ENCODE data around the gene PSMD3.

DNA sequence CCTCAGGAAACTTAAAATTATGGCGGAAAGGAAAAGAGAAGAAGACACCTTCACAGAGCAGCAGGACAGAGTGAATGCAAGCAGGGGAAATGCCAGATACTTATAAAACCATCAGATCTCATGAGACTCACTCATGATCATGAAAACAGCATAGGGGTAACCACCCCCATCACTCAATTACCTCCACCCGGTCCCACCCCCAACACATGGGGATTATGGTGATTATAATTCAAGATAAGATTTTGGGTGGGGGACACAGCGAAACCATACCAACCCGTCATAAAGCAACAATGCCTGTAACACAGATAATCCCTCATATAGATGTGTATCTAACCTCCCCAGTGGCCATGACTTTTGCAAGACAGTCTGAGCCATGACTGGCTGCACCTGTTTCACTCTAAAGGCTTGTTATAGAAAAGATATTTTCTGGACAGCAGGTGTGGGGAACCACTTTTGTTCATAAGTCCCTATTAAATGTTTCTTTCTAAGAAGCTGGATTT is 24.8 kb upstream of the PSMD3 start:
- TF ChIP-seq POLR2A (IDR thresholded peaks at IDR 0.05; ENCODE audit: low read length) (no peak), GATA1 (IDR thresholded peaks at IDR 0.05; ENCODE audit: low read depth, low read length) (no peak)
